G401.6 (cell line): ENCODE measurements around the gene EPAS1.

Source experiments
- FAIRE-seq: peaks from 2 replicates; lab custom pipeline; 2012; peaks lifted over from hg19 to GRCh38; lab: Jason Lieb, UNC

Gene EPAS1

GRCh38 chr2:46411245-46411641 lies 114.0 kb downstream of the EPAS1 start:
- no peak for FAIRE-seq

DNA sequence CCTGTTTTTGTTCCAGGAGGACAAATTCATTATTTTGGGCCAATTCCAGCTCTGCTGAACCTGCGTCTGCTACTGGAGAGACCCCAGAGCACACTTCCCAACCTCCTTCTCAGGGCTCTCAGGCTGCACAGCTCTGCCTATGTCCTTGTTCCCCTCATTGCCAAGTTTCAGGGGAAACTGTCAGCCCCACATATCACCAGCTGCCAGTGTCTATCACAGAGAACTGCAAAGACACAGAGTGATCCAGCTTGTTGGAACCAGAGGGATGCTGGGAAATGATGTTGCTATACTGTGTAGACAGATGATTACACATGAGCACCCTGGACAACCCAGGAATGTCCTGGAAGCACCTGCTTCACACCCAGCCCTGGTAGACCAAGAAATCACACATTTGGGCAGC lies 114.8 kb downstream of the EPAS1 start:
- no peak for FAIRE-seq

DNA sequence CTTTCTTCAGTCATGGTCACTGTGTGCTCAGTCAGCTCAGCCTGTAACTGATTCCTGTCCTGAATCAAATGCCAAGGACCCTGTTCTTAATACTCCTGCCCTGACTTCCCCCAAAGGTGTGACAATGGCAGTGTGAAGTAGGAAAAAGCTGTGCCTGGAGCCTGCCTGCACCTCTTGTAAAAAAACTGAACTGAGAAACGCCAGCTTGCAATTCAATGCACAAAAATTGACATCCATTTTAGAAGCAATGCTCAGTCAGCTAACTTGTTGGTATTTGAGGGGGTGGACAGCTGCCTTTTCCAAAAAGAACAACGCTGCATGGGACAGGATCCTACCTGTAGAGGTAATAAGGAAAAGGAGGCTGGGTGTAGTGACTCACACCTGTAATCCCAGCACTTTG lies 115.9 kb downstream of the EPAS1 start:
- FAIRE-seq: no peak

- FAIRE-seq: no peak
Observed at GRCh38 chr2:46413631-46414030, 116.4 kb downstream of the EPAS1 start.

- FAIRE-seq: no peak
Observed at GRCh38 chr2:46414701-46415100, 117.5 kb downstream of the EPAS1 start.

DNA sequence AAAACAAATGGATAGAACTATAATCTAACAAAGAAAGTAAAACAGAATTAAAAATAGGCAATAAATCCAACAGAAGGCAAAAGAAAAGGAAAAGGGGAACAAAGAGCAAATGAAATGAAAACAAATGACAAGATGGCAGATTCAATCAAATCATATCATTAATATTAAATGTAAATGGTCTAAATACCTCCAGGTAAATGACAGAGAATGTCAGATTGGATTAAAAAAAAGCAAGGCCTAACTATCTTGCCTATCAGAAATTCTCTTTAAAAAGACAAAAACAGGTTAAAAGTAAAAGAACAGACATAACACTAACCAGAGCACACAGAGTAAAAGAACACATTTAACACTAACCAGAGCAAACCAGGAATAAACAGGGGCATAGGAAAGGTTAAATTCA lies 119.1 kb downstream of the EPAS1 start:
- FAIRE-seq: no peak

DNA sequence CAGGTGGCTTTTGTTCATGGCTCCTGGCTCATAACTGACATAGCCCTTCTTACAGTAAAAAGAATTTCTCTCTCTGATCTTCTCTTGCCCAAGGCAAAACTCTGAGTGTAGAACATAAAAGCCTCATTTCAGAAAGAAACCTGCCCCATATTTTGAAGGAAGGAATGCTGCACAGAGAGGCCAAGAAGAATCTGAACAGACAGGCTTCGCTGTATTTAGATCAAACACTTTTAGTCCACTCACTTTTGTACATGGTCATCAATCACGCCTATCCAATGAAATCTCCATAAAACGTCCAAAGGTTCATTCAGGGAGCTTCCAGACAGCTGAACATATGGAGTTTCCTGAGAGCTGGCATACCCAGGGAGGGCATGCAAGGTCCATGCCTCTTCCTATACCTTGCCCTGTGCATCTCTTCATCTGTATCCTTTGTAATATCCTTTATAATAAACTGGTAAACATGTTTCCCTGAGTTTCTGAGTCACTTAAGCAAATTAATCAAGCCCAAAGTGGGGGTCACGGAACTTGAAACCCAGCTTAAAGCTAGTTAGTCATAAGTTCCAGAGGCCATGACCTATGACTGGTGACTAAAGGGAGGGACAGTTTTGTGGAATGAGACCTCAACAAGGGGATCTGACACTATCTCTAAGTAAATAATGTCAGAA lies 119.7 kb downstream of the EPAS1 start:
- FAIRE-seq: no peak

DNA sequence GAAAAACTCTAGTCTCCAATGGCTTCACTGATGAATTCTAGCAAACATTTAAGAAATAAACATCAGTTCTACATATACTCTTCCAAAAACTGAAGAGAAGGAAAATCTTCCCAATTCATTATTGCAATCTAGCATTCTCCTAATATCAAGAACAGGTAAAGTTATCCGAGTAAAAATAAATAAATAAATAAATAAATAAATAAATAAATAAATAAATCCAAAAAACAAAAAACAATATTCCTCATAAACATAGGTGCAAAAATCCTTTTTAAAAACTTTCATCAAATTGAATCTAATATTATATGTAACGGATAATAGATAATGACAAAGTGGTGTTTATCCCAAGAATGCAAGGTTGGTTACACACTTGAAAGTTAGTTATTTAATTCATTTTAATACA lies 123.7 kb downstream of the EPAS1 start:
- FAIRE-seq: peak; percentile 74

- FAIRE-seq: no peak
Observed at GRCh38 chr2:46421361-46421760, 124.2 kb downstream of the EPAS1 start.

DNA sequence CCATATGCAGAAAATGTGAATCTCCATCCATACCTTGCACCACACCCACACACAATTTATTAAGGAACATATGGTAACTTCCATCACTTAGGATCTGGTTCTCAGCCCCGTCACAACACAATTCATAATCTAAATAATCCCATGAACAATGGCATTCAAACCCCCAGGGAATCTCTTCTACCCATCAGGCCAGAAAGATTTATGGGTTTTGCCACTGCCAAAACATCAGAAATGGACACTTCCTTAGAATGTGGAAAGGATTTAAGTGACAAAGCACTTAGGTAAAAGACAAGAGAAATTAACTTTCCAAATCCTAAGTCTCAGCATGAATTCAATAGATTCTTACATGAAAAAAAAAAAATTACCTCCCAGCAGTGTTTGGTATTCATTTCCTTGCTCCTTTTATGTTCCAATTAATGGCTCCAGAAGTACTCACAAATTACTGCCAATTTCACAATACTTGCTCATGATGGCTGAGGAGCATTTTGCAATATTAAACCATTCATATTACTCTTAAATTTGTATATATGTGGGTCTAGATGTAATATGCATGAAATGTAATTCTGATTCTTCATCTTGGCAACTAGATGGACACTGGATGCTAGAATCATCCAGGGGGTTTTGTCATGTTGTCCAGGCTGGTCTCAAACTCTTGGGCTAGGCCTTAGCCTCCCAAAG lies 125.6 kb downstream of the EPAS1 start:
- no peak for FAIRE-seq

- no peak for FAIRE-seq
Observed at GRCh38 chr2:46424937-46425336, 127.7 kb downstream of the EPAS1 start.

DNA sequence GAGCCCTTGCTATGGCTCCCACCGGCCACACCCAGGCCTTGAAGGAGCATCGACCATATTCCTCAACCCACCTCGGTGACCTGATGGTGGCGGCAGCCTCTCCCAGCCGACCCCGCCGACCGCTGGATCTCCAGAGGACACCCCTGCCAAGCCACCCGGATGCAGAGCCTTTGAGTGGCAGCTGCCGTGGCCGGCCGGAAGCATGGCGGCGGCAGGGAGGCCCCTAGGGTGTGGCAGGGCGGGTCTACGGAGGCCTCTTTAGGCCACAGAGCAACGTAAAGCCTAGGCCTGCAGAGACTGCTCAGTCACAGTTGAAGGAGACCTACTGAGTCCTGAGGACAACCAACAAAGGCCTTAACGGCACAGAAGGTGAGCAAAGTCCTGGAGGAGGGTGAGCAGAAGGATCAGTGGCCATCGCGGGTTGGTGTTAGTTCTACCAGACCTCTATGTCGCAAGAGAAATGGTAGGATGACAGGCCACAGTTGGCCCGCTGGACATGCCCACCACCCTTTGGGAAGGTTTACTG lies 131.8 kb downstream of the EPAS1 start:
- FAIRE-seq: no peak

DNA sequence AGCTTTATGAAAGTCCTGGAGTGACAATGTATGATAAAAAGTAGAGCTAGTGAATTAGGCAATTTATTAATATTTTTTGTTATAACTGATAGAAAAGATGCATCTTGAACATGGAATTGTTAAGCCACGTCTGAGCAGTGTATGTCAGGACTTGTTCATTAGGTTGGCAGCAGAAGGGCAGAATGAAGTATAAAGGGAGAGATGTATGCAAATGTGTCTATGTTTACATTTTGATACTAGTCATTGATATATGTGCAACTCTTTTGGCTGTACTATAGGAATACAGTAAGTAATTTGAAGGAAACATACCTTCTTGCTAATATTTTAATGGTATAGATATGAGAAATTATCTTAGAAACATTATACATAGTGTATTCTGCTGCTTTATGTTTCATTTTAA lies 133.2 kb downstream of the EPAS1 start:
- FAIRE-seq: no peak

DNA sequence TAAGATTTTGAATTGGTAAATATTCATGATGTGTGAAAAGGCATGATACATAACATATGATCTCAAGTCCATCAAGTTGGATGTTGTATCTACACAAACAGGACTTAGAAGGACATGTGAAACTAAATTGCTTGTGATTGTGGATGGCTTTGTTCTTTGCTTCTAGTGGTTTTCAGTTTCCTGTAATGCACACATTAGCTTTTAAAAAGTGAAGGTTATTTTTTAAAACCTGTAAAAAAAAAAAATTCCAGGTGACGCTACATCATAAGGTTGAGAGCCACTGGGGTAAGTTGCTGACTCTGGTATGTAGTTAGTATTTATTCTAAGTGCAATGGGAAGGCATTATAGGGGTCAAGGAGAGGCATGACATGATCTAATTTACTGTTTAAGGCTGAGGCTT lies 133.8 kb downstream of the EPAS1 start:
- FAIRE-seq: no peak

- no peak for FAIRE-seq
Observed at GRCh38 chr2:46431481-46432235, 134.5 kb downstream of the EPAS1 start.

- no peak for FAIRE-seq
Observed at GRCh38 chr2:46434851-46435273, 137.7 kb downstream of the EPAS1 start.

- no peak for FAIRE-seq
Observed at GRCh38 chr2:46435353-46435752, 138.1 kb downstream of the EPAS1 start.

DNA sequence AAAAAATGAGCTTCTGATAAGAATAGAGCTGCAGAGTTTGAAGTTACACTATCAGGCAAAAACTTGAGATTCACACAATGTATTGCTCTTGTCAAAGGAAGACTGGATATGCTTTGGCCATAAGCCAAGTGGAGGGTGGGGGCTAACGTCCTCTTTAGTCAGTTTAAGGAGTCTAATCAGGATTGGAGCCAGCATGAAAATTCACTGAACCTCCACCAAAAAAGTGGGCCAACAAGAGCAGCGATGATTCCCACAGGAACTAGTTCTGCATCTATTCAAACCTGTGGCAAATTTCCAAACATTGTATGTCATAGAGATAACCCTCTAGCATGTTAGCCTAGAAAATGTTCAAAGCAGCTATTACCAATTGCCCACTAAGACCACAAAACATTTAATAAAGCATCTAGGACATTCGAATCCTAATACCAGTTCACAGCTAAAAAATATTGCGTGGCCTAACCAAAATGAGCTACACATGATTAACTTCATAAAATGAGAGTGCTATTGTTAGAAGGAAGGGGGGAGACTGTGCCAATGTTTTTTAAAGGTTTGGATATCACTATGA lies 138.7 kb downstream of the EPAS1 start:
- no peak for FAIRE-seq
